NCI-H774 (cell line): ENCODE measurements around the gene CNTNAP2.
"Not testable (repeated sequence)": the region's sequence is repeated elsewhere in the genome, so short reads cannot be mapped to it uniquely, and the experiment has no call there.

Experiments
- DNase-seq: peaks from one replicate; lab custom pipeline; 2025; lab: John Stamatoyannopoulos, UW

The CNTNAP2 gene

DNA sequence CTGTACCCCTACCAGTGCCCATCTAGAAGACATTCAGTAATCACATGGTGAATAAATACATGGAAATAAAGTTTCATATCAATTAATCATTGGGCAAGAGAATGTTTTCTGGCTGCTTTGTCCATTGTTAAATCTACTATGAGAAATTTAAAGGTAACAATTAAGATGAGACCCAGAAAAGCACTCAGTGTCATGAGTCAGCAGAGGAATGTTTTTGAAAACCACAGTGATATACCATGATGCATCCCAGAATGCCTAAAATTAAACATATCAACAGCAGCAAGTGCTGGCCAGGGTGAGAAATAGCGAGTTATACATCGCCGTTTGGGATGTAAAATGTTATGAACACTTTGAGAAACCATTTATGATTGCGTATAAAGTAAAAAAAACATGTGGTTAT lies 1648.7 kb downstream of the CNTNAP2 start:
- no peak for DNase-seq

DNA sequence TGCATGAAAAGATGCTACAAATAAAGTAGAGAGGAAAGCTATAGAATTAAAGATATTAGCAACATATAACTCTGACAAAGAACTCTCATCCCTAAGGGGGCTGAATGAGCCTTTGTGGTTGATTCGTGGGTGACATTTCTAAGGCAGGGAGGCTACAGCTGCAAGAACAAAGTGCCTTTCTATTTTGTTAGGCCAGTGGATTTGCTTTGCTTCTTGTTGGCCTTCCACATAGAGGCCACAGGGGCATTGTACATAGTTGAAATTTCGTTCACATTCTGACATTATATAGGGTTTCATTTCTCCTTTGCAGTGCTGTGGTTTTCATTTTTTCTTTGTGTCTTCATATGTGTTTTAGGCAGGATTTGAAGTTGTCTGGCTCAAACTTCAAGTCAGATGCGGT lies 1654.7 kb downstream of the CNTNAP2 start:
- DNase-seq = no peak

DNA sequence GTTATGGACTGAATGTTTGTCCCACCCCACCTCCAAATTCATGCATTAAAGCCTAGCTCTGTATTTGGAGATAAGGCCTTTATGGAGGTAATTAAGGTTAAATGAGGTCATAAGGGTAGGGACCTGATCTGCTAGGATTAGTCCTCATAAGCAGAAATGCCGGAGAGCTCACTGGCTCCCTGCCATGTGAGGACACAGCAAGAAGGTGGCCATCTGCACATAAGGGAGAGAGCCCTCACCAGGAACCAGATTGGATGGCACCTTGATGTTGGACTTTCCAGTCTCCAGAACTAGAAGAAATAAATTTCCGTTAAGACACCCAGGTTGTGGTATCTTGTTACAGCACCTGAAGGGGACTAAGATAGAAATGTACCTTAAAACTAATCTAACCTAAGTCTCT lies 1657.9 kb downstream of the CNTNAP2 start:
- no peak for DNase-seq

DNA sequence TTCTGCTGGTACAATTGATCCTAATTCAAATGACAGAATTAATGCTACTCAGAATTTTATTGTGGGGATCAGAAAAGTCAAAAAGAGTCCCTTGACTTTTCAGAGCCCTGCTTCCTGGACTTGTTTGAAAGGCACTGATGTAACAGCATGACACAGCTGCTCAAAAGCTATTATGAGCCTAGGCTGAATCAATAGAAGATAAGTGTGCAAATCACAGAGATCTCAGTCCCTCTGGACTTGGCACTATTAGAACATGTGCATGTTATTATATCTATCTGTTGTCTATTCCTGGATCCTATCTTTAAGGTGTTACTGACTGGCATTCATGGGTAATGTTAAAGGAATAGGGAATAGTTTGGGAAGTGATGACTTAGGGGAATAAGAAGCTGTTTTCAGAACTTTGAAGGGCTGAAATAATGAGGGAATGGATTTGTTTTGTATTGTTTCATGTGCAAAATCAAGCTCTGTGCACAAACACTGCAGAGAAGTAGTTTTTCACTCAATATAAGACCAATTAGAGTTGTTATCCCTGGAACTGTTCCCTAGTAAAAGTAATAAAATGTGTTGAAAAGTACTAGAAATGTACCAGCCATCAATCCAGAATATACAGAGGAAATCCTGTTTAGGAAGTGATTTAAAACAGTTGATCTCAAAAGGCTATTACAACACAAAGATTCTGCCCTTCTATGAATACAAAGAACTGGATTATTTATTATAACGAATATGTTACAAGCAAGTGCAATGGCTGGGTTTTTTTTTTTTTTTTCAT lies 1659.1 kb downstream of the CNTNAP2 start:
- peak; percentile 55 for DNase-seq

DNA sequence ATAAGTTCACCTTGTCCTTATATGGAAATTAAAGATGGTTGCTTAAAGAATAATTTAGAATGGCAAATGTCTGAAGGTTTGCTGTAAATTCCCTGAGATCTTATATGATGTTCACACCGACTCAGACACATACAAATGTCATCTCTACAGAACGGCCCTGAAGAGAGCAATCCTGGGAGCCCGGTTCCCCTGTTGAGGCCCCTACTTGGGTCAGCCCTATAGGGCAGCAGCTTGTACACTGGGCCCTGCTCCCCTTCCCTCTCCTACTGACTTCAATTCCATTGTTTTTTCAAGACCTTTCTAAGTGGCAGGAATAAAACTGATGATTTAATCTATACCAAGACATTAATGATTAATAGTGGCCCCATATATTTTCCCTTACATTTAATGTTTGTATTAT lies 1660.7 kb downstream of the CNTNAP2 start:
- no peak for DNase-seq

DNA sequence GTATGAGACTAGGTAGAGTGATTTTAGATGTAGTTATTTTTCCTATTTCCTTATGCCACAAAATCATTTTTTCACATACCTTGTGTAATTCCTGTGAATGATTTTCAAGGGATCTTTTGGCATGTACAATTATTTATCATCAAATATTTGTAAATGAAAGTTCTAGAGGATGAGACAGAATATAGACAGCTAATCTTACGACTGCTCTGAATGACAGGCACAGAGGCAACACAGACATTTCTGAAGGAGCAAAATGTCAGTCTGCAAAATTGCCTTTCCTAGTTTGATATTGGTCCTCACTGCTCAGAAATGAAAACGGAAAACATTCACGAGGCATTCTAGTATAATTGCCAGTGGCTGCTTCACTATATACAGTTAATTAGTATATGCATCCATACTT lies 1663.3 kb downstream of the CNTNAP2 start:
- no peak for DNase-seq

DNA sequence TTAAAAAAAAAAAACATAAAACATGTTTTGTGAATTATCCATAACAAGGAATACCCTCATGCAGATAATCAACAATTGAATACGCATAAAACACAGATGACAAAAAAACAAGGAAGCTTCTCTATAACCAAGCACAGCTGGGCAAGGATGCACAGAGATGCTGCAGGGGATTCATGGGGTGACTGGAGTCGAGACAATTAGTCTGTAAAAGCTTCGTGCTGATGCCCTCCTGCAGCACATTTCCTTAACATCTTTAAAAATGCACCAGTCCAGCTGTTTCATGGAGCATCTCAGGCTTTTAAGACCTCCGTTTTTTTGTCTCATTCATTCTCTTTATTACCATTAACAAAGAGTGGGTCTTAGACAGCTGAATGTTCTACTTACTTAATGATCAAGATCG lies 1680.0 kb downstream of the CNTNAP2 start:
- DNase-seq = no peak

DNA sequence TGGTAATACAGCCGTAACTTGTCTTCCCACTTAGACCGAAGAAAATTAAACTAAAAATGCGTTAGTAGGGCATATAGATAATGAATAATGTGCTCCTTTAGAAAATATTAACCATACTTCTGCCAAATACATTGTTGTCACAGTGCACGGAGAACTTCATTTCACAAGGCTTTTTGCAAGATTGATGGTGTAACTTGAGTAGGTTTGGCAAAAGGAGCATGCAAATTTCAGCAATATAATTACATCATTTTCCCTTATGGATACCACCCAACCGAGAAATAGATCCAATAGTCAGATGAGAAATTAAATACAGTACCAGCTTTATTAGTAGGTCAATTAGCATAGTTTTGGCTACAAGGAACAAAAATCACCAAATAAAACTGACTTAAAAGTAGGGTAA lies 1681.4 kb downstream of the CNTNAP2 start:
- DNase-seq = no peak

DNA sequence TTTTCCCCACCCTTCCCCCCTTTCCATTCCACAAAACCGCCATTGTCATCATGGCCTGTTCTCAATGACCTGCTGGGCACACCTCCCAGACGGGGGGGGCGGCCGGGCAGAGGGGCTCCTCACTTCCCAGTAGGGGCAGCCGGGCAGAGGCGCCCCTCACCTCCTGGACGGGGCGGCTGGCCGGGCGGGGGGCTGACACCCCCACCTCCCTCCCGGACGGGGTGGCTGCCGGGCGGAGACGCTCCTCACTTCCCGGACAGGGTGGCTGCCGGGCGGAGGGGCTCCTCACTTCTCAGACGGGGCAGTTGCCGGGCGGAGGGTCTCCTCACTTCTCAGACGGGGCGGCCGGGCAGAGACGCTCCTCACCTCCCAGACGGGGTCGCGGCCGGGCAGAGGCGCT lies 1685.2 kb downstream of the CNTNAP2 start:
- DNase-seq = not testable (repeated sequence)

DNA sequence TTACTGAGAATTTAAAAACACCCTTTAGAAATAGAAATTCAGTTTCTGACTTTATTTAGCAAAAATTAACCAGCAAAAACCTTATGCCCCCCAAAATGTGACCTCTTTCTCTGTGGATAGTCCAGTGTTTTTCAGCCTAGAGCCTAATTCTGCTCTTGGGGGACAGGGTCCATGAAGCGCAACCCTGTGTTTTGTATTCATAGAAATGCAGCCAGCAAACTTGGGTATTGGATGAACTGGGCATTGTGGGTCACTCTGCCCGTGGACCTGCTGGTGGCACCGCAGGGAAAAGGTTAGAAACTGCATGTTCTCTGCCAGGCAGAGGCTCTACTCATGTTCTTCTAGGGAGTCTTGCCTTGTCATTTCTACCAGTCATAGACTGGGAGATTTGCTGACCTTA lies 1686.5 kb downstream of the CNTNAP2 start:
- DNase-seq = no peak

DNA sequence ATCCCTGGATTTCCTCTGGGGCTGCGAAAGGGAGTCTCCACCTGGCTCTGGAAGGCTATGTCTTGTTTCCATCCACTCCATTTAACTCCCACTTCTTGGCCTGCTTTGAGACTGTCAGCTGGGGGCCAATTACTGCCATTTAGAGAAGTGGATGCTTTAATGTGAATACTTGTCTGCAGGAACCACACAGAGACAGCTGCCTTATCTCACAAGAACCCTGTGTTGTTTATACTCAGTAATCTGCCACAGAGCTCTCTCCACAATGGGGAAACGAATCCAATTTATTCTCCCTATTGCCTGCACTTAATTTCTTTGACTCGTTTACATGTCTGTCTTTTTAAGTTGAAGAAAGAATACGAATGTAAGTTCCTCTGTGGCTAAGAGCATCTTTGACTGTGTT lies 1687.0 kb downstream of the CNTNAP2 start:
- DNase-seq = no peak

DNA sequence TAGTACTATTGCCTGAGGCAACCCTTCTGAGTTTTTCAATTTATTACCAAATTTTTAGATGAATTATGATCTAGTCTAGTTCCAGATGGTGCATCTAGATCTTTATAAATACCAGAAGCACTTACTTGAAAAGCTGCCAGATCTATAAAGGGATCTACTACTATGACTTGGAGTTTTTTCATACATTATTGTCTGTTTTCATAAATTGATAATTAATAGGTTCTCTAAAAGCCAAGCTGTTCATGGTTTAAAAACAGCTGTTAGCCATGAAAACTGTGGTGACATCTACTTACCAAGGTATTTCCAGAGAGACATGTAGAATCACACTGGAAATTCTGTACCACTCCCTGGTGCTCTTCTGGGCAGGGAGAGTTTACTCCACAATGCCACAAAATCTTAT lies 1687.4 kb downstream of the CNTNAP2 start:
- DNase-seq = no peak

DNA sequence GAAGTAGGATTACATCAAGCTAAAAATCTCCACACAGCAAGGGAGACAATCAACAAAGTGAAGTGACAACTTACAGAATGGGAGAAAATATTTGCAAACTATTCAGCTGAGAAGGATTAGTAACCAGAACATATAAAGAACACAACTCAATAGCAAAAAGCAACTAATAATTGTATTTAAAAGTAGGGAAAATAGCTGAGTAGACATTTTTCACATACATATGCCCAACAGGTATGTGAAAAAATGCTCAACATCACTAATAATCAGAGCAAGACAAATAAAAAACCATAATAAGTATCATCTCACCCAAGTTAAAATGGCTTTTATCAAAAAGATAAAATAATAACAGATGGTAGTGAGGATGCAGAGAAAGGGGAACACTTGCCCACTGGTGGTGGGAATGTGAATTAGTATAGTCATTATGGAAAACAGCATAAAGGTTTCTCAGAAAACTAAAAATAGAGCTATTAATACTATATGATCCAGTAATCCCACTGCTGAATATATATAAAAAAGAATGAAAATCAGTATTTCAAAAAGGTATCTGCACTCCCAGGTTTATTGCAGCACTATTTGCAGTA lies 1689.5 kb downstream of the CNTNAP2 start:
- no peak for DNase-seq

DNA sequence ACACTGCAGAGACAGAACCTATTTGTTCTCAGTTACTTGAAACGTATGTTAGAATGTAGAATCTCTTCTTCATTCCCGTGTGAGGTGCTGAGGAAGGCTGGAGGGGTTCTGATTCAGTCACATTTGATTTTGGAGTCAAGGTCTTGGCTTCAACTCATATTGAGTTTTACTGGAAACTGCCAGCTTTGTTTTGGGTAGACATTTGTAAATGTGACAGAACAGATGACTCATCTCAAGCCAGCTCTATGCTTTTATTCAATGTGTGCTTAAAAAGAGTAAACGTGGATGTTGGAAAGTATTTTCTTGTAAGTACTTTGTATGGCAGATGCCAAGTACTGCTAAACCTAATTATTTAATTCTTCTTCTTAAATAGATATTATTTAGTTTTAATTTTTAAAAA lies 1693.2 kb downstream of the CNTNAP2 start:
- DNase-seq = no peak

DNA sequence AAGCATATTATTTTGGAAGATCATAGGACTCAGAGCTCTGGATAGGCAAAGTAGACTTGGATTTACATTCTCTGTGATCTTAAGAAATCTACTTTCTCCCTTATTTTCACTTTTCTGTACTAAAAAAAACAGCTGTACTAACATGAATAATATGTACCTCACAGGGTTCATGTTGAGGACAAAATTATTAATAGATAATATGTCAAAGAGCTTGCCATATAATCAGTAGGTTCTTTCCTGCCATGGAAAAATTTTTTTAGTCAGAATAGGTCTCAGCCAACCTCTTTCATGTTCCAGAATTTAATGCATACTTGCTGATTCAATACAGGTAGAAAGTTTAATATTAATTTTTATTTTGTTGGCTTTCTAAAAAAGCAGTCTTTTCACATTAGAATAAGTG lies 1693.7 kb downstream of the CNTNAP2 start:
- DNase-seq = no peak

DNA sequence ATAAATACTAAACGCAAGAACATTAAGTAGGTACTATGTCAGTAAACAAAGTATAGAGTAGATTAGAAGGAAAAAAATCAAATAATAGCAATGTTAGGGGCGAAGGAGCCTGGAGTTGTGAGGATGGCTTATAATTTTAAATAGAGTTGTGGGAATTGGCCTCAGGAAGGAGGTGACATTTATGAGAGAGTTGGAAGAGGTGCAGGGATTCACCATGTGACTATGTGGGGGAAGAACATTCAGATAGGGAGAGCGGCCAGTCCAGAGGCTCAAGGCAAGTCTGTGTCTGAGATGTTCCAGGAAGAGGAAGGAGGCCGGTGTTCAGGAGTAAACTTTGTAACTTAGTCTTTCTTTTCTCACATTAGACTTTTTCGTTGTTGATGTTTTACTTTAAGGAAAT lies 1695.3 kb downstream of the CNTNAP2 start:
- no peak for DNase-seq

DNA sequence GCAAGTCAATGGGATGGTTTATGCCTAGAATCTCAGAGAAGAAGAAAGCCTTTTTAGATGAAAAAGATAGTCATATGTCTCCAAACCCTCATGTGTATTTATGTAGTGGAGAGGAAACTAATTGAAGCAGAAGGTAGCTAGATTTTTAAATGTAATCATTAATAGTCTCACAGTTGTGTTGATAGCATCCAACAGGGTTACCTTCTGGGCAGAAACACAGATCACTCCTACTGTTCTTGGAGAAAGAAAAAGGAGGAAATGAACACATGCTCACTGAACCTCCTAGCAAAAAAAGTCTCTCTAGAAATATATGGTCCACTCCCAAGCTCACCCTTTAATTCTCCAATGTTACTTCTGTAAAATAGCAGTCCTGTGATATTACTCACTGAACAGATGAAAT lies 1696.7 kb downstream of the CNTNAP2 start:
- DNase-seq = no peak

DNA sequence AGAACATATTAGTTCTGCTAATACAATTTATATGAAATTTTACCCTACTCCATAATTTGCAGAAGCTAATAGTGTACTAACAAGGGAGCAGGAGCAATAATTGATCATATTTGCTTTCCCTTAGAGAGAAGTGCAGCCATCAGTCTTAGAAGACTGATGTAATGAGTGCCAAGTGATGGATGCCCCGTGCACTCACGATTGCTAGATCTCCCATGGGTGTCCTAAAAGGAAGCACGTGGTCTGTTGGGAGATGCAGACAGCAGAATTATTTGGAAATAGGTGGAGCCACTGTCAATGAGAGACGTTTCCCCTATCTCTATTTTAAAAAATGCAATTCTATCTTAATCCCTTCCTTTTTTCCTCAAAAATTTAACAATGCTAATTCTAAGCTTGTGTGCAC lies 1701.7 kb downstream of the CNTNAP2 start:
- DNase-seq = no peak

DNA sequence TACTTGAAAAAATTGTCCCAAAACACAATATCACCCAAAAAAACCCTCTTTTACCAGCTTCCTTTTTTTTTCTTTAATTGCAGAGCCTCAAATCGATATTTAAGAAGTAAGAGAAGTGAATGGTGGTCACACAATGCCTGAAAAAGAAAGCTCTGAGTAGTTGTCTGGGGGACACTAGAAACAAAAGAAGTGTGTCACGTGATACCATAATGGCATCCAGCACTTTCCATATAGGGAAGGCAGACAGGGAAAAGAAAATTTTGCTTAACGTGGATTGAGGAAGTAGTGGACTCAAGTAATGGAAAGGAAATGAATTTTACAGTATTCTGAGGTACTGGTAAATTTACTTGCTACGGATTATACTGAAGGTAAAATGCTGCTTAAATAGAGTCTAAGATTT lies 1708.1 kb downstream of the CNTNAP2 start:
- DNase-seq = no peak

DNA sequence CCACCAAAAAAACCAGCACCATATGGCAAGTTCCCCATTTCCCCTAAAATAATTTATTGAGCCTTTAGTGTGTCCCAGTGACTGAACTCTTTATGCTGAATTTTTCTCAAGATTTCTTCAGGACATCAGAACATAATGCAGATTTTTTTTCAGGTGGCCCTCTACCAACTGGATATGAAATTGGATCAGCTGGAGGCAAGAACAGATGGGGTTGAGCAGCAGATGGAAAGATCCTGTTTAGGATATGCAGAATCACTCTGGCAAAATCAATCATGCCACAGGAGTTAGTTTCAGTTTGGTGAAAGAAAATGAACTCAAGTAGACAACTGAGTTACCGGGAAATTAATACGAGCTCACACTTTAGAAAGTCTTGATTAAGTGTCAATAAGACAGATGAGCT lies 1712.4 kb downstream of the CNTNAP2 start:
- DNase-seq = no peak

DNA sequence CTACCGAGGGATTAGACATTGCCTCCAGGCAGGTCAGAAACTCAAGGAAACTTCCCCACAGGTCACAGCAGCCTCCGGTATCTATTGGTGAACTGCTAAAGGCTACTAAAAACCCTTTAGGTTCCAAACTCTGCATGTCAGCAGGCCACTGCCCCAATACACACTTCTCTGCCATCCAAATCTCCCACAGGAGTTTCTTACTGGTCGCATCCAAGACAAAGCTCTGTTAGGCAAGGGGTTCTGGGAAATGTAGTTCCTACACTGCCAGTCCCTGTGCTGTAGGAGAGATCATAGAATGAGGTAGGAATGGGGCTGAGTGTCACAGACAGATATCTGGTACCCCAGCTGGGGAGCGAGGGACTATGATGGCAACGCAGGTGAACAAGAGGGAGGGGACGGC lies 1717.0 kb downstream of the CNTNAP2 start:
- DNase-seq = no peak

DNA sequence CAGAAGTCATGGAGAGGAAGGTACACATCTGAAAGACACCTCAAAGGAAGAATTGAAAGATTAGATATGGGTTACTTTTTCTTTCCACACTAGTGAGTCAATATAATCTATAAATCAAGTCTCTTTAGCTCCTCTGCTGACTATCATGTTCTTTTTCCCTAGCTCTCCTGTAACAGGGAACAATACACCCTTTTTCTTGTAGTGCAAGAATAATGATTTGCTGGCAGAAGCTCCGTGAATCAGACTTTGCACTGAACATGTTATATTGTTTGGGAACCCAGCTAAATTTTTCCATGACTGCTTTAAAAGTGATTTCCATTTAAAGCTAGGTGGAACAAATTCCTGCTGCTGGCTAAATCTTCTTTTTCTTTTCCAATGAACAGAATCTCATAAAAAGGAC lies 1717.4 kb downstream of the CNTNAP2 start:
- DNase-seq = no peak

DNA sequence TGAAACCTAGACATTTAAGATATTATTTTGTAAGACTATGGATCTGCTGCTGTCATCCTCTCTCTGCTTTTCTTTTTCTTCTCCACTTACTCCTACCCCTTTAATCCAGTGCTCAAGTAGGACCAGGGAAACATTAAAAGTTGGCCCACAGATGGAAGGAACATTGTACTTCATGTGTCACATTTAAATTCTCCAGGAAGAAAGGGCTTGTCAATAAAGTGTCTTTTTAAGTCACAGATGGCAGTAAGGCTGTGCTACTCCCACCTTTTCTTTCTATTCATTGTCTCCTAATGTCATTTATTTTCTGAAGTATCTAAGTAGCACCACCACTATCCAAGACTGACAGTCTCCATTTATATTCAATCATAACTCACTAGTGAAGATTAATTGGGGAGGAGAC lies 1736.2 kb downstream of the CNTNAP2 start:
- no peak for DNase-seq
